ENCODE data around the gene CDH23.

CDH23 gene

DNA sequence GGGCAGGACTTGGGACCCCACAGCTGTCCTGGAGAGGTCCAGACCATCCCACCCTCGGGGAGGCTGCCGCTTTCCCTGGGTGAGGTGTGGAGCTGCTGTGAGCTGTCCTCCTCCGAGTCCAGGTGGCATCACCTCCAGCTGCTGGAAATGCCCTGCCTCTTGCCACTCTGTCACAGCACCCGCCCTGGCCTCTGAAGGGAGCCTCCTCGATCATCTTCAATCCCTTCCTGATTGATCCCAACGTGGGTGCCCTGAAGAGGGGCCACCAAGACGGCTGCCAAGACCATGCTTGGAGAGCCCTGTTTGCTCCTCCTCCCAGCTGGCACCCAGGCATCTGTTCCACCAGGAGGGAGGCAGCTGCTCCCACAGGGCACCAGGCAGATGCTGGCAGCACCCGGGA is 318.3 kb downstream of the CDH23 start:
- no peak for DNase-seq

DNA sequence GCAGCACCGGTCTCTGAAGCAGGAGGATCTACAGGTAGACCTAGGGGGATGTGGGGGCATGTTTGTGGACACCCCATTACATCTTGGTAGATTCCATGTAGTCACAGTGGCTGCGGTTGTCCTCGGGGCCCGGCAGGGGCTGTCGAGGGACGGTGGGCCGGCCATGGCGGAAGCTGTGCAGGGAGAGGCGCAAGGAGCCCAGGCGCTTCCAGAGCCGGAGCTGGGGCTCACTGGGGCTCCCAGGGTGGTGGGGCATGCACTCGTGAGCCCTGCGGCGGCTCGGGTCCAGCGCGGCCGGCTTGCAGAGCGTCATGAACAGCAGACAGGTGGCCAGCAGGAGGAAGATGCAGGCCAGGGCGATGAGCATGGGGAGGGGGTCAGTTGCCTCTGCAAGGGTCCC is 319.1 kb downstream of the CDH23 start:
- no peak for DNase-seq

DNA sequence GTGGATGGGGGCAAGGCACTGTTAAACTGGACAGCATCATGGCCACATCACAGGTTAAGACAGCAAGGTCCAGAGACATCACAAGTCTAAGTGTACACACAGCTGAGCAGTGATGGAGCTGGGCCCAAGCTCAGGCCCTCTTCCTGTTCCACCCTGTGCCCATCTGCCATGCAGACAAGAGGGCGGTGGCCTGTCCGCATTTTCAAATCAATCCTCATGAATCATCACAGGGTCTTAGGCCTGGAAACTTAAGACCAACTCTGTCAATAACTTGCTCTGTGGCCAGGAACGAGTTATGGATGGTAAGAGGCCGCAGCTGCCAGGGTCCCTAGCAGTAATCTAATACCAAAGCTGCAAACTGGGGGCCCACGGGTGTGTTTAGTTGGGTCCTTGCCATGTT is 319.7 kb downstream of the CDH23 start:
- DNase-seq, result no peak

DNA sequence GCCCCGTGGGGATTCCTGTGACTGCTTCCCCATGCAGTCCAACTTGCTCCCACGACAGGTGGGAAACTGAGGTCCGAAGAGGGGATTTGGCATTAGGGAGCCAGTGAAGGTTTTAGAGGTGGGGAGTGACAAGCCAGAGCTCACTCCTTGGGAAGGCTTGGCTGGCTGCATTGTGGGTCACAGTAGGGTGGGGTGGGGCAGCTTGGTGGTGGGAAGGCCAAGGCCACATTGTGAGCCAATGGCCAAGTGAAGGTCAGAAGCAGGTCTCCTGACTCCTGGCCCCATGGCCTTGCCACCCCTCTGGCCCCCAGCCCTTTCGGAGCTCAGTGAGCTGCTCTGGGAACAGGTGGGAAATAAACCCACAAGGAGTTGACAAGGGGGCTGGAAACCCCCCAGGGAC is 320.3 kb downstream of the CDH23 start:
- DNase-seq, result no peak

DNA sequence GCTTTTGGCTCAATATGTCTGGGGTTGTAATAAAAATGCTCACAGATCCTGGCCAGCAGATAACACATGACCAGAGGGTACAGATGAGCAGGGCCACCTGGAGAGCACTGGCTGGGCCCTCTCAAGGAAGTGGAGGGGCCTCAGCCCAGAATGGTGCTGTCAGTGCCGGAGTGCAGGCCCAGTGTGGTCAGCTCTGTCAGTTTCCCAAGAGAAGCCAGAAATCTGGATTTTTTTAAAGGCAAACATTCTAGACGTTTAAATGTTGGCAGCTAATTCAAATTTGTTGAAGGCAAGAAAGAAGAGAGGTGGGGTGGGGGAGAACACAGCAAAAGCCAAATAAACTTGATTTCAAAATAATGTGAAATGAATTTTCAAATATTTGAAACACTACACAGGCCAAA is 320.8 kb downstream of the CDH23 start:
- no peak for DNase-seq

DNA sequence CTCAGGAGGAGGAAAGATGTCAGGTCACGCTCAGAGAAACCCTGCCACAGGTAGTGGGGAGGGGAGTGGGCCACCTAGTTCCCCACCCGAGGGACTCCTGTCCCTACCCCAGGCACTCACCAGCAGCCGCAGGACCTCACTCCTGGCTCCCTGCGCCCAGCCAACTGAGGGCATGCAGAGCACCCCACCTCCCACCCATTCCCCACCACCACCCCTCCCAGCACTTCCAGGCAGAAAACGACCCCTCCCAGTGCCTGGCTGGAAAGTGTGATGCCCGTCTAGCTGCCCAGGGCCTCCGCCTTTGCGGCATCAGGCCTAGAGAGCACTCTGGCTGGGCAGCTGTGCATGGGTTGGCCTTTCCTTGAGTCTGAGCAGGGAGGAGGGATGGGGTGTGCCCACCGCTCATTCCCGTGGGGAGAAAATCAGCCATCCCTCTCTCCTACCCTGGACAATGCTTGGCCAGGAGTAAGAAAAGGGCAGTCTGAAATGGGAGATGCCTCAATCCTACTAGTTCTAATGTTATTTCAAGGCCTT is 321.5 kb downstream of the CDH23 start:
- no peak for DNase-seq

DNA sequence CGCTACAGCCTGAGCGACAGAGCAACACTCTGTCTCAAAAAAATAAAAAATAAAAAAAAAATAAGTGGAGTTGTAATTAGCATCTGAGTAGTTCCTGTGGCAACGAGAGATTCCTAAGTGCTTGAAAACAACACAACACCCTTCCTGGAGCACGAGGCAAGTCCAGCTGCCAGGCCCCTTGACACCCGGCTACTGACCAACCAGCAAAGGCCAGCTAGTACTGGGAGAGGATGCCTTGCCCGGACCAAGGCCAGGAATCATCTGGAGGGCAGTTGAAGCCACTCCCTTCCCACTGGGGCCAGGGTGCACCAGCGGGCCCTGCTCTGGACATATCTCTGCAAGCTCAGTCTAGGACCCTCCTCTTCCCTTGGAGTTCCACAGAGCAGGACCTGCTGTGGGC is 322.3 kb downstream of the CDH23 start:
- no peak for DNase-seq

DNA sequence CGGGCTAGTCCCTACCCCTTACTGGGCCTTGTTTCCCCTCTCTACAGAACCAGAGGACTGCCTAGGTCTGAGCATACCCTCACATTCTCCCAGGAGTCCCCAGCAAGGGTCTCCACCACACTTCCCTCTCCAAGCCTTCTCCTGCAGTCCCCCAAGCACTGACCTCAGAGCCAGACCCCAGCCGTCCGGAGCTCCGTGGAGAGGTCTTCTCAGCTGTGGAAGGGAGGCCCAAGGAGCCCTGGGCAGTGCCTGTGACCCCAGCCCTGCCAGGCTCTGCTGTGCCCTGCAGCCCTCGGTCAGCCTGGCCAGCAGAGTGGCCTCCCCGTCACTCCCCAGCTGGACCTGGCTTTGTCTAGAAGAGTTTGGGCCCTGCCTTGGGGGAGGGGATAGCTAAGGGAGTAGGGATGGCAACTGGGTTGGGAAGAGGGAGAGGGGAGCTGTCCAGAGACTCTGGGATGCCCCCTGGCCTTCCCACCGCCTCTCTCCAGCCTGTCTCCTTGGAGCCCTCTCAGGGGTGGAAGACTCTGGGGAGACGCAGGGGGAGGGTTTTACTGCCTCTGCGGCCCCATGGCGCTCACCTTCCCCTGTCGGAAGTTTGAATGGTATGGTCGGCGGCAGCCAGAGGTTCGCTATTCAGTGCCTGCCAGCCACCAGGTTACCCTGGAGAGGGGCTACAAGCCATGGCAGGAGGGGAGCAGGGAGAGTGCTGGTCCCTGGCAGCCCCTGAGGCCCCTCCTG is 322.9 kb downstream of the CDH23 start, which contains the start of gene C10orf105:
Gene C10orf105 (minus strand): TSS at position 315 of the 738 bp plus-strand sequence. CDS start 3,441 bp downstream, outside the sequence.
- no peak for DNase-seq

DNA sequence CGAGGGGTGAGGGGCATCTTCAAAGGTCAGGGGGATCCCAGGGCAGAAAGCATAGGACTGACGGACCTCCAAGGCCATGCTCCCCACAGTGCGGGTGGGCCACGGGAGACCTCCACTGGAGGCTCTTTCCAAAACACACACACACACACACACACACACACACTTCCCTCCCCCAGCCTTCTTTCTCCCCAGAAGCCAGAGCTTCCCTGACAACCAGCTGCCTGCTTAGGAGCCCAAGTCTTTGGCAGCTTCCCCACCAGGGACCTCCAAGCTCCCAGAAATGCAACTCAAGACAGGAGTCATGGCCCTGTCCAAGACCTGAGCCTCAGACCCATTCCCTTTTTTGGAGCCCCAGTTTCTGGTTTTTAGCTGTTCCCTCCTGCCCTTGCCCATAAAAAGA is 323.6 kb downstream of the CDH23 start:
- no peak for DNase-seq

DNA sequence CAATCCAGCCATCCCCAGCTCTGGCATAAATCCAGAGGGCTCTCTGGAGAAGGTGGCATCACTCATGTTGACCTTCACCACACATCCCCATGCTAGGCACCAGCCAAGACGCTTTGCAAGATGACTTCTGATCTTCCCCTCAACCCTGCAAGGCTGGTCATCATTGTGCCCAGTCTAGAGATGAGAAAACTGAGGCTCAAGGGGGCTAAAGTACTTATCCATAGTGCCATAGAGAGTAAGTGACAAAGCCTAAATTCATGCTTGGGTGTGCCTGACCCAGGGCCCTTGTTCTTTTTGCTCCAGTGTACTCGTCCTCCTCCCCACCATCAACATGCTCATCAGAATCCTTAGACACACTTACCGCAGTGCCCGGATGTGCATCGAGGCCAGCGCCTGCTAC is 324.6 kb downstream of the CDH23 start:
- DNase-seq, result no peak

DNA sequence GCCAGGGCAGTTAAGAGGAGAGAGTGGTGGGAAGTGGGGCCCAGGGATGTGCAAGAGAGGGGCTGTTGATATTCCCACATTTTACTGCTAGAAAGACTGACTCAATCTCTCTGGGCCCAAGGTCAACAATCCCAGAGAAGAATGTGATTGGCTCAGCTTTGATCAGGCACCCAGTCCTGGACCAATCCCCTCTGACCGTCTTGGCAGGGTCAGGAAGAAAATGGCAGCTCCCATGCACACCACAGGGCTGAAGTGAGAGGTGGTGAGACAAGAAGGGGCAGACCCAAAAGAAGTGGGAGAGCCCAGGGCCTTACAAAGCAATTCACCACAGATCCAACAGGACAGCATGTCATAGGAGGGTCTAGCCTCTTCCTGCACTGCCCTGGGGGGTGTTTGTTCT is 326.1 kb downstream of the CDH23 start:
- DNase-seq, result no peak

DNA sequence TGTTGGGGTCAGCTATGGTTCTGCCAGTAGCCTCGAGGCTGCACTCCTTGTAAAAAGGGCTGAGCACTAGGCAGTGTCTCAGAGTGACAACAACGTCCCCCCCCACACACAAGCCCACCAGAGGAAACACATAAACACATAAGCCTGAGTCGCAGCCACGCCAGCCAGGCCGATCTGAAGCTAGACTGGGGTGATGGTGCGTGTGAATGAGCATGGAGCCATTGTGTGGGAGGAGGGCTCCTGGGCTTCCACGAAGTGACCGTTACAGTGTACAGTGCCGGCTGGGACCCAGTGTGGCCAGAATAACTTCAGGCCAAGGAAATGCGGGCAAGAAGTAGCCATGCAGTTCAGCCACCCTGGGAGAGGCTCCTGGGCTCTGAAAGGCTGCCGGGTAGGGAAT is 326.6 kb downstream of the CDH23 start:
- no peak for DNase-seq

DNA sequence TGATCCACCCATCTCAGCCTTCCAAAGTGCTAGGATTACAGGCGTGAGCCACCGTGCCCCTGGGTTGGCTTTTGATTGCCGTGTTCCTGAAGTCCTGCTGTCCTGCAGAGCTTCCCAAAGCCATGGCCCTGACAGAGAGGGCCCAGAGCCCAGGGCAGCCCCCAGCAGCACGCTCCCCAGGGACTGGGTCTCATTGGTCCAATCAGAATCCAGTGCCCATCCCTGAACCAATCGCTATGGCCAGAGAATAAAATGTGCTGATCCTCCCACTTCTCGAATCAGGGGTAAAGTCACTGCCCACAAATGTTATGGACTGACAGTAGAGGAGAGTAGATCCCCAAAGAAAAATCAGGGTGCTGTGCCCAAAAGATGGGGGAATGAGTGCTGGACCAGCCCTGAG is 327.8 kb downstream of the CDH23 start:
- no peak for DNase-seq

DNA sequence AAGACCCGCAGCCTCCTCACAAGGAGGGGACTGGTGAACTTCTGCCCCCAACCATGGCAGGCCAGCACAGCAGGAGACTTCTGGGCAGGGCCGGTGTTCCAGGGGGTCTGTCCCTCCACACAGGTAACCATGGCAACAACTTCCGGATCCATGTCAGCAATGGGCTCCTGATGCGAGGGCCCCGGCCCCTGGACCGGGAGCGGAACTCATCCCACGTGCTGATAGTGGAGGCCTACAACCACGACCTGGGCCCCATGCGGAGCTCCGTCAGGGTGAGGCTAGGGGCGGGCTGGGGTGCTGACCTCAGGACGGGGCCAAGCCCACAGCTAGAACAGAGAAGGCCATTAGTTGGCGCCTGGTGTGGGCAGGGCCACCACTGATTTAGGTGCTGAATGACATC is 328.5 kb downstream of the CDH23 start:
- no peak for DNase-seq

DNA sequence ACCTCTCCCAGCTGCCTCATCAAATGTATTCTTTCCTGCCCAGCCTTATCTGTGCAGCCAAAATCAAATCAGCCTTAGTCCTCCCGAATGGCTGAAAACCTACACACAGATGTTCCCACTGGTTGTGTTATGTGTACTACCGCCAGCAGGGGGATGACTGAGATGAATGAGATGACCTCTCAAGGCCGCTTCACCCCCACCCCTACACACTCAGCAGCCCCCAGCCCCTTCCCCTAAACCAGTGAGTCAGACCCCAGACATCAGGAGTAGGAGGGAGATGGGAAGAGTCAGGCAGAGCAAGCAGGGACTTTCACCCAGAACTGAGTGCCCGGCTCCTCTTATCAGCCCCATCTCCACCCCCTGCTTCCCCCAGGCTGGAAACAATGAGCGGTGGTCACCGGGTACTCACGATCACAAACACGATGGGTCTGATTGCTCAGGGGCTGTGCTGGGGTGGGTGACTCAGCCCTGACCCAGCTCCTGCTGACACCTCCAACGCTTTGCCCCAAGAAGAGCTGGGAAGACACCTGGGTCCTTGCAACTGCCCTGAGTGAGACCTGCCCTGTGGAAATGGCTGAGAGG is 329.4 kb downstream of the CDH23 start:
- DNase-seq, result no peak

DNA sequence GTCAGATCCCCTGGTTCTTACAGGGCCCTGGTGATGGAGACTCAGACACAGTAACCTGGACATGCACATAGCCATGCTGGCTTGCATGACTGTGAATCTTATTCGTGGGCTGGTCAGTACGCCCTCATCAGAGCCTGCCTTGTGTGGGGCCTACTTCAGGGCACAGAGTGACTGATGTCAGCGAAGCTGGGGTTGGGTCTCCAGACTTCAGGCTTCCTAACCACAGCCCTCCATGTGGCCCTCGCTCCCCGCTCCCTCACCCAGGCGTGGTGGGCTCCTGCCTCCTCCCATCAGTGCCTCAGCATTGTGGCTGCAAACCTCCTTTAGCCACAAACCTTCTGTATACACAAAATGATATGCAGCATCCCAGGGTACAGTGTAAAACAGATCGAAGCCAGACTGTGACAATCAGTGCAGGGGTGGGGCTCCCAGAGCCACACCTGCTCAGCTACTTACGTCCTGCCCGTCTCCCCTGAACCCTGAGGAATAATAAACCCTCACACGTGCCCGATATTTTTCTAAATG is 329.9 kb downstream of the CDH23 start:
- DNase-seq, result no peak

DNA sequence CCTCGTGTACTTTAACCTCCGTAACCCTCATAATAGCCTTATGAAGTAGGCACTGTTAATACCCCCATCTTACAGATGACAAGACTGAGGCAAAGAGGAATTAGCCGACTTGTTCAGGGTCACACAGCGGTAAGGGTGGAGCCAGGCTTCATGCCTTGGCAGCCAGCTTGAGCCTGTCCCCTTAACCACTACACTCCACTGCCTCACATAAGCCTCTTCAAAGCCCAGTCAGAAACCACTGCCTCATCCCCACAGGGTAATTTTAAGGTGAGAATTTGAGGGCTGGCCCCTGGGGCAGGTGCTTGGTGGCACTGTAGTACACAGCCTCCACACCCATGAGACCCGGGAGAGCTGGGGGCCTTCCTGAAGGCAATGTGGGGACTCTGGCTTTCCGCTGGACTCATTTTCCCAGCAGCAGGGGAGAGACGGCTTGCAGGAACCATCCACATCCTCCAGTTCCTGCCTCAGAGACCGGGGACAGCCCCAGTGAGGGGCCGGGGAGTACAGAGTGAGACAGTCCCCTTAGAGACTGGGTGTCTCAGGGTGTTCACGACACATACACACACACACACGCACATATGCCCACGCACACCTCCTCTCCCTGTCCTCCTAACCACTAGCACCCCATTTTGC is 330.5 kb downstream of the CDH23 start:
- DNase-seq, result no peak

DNA sequence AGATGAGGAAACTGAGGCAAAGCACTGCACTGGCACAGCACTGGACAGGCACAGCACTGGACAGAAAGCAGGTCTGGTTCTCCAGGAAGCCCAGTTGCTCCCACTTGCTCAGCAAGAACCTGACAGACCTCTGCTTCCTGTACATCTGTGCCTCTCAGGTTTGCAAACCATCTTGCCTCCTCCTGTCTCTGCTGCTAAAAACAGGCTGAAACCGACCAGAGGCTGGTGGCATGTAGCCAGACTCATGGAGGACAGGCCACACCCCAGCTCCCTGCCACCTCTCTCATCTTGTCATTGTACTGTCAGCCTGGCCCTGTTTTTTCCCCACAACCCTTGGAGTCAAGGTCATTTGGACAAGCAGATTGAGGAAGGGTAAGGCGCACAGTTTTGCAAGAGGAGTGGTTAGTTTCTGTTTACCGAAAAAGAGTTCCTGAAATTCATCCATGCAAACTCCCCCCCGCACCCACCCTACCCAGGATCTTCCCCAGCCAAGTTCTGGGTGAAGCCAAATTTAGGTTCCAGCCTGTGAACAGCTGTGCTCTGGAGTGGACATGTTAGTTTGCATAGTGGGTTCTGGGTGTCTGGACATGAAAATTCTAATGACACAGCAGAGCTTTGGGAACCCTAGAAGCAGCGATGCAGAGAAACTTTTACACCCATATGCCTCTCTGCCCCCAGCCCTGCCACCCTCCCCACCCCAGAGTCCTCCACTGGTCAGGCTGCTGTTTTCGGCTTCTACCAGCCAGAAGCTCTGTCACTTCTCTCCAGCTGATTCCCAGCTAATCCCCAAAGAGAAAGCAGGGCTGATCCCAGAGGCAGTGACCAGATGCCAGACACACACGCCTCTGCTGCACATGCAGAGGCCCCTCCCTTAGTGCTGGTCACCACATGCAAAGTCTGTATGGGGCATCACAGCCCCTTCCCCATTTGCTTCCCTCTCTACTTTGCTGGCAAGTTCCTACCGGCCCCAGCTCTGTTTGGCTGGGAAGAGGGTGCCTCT is 331.3 kb downstream of the CDH23 start:
- no peak for DNase-seq

DNA sequence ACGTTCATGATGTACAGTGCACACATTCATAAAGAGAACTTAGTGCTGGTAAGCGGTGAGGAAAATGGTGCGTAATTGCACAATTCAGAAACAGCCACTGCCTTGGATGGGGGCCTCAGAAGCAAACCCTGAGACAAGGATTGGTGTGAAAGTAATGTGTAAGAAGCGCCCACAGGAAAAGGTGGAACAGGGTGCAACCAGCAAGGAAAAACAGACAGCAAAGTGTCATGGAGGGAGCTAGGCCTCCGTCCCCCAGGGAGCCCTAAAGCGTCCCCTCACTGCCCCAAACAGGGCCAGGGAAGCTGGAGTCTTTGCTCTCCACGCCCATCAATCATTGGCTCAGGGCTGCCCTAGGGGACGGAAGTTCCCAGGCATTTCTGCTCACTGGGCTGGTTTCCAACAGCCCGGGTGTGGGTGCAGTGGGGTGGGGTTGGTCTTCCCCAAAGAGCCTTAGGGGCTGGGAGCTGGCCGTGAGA is 332.5 kb downstream of the CDH23 start:
- DNase-seq, result no peak

DNA sequence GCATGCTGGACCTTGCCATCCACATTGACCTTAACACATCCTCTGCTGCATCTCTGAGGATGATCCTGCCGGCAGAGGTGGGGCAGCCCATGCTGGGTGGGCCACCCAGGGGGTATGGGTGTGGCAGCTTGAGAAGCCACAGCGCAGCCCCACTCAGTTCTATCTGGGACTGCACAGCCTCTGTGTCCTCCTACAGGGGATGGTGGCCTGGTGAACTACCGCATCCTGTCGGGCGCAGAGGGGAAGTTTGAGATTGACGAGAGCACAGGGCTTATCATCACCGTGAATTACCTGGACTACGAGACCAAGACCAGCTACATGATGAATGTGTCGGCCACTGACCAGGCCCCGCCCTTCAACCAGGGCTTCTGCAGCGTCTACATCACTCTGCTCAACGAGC is 335.1 kb downstream of the CDH23 start:
- DNase-seq, result no peak

DNA sequence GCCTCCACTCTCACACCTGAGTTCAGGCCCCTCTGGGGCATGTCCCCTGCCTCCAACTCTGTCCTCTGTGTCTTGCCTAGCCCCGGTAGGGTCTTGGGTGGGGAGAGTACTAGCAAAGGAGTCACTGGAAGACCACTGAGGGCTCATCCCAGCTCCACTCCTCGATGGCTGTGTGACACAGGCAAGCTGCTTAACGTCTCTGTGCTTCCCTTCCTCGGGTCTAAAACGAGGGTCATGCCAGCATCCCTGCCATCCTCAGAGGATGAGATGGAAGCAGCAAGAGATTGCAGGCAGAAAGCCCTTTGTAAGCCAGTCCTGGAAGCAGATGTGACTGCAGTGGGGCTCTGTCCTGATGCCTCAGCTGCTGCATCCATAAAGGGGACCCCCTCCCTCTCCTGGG is 338.1 kb downstream of the CDH23 start:
- DNase-seq, result no peak
